Neural cell (in vitro differentiated cells): ENCODE results near the gene WDR31. TPM values are rescaled to one million over a fixed set of nuclear protein-coding genes. Genes with fewer than 3 reads are reported as not detected.

Experiments used
- H2AFZ ChIP-seq: fragments of 200-600, 300-800 bp; sonication (generic), shearing (Covaris generic); 2 replicates; pipeline ENCODE4 v1.6.0; 2014; ENCODE audit warnings: low read depth, mild to moderate bottlenecking, antibody characterized with exemption, low read length, moderate library complexity
- H3F3A ChIP-seq: fragments of 200-600 bp; shearing (Covaris generic); 2 replicates; pipeline ENCODE4 v1.6.1; 2016; ENCODE audit warnings: mild to moderate bottlenecking, moderate library complexity, mixed read lengths, antibody characterized with exemption, low read length; ENCODE audit not compliant: insufficient read depth, poor library complexity, severe bottlenecking
- H3K27ac ChIP-seq: fragments of 200-600, 300-800 bp; sonication (generic), shearing (Covaris generic); 2 replicates; pipeline ENCODE4 v1.5.1; 2014; ENCODE audit warnings: mild to moderate bottlenecking, low read length, moderate library complexity
- H3K27me3 ChIP-seq: fragments of 300-800, 200-600 bp; sonication (generic), shearing (Covaris generic); 2 replicates; pipeline ENCODE4 v1.6.0; 2014; ENCODE audit warnings: mild to moderate bottlenecking, low read depth, low read length, moderate library complexity; ENCODE audit not compliant: insufficient read depth
- H3K36me3 ChIP-seq: fragments of 300-800, 200-600 bp; sonication (generic), shearing (Covaris generic); 2 replicates; pipeline ENCODE4 v1.5.1; 2014; ENCODE audit warnings: mild to moderate bottlenecking, antibody characterized with exemption, low read length, moderate library complexity; ENCODE audit not compliant: insufficient read depth
- H3K4me2 ChIP-seq: fragments of 300-800, 200-600 bp; sonication (generic), shearing (Covaris generic); 2 replicates; pipeline ENCODE4 v1.6.0; 2014; ENCODE audit warnings: mild to moderate bottlenecking, low read length
- H3K4me3 ChIP-seq: fragments of 300-800, 200-600 bp; sonication (generic), shearing (Covaris generic); 2 replicates; pipeline ENCODE4 v1.5.1; 2014; ENCODE audit warnings: mild to moderate bottlenecking, low read length, moderate library complexity
- H3K79me2 ChIP-seq: fragments of 200-600 bp; shearing (Covaris generic); replicated peaks from 2 replicates; pipeline ENCODE4 v1.6.0; 2014; ENCODE audit warnings: mild to moderate bottlenecking, low read length, moderate library complexity; ENCODE audit not compliant: insufficient read depth
- H3K9ac ChIP-seq: fragments of 300-800, 200-600 bp; sonication (generic), shearing (Covaris generic); 2 replicates; pipeline ENCODE4 v1.6.1; 2016; ENCODE audit warnings: mild to moderate bottlenecking, low read length, mixed read lengths
- H3K9me2 ChIP-seq: fragments of 200-600 bp; shearing (Covaris generic); 2 replicates; pipeline ENCODE4 v1.6.1; 2016; ENCODE audit warnings: mild to moderate bottlenecking, low read length, mixed read lengths; ENCODE audit not compliant: insufficient read depth
- H3K9me3 ChIP-seq: fragments of 200-600, 300-800 bp; sonication (generic), shearing (Covaris generic); 2 replicates; pipeline ENCODE4 v1.6.1; 2016; ENCODE audit warnings: mild to moderate bottlenecking, mixed run types, low read length, moderate library complexity, mixed read lengths
- H4K20me1 ChIP-seq: fragments of 200-600 bp; shearing (Covaris generic); 2 replicates; pipeline ENCODE4 v1.6.1; 2016; ENCODE audit warnings: mild to moderate bottlenecking, mixed run types; ENCODE audit not compliant: insufficient read depth
- CTCF ChIP-seq: fragments of 450-650 bp; IDR thresholded peaks from 2 replicates; pipeline ENCODE4 v1.5.1; 2014; ENCODE audit warnings: antibody characterized with exemption, mild to moderate bottlenecking, moderate library complexity; ENCODE audit not compliant: poor library complexity, severe bottlenecking
- EP300 ChIP-seq: fragments of 450-650 bp; conservative IDR thresholded peaks from 2 replicates; pipeline ENCODE4 v1.6.1; 2014; ENCODE audit warnings: antibody characterized with exemption, mild to moderate bottlenecking, moderate library complexity; ENCODE audit not compliant: poor library complexity, severe bottlenecking
- EZH2 ChIP-seq: fragments of 200-600, 300-800 bp; shearing (Covaris generic), sonication (generic); IDR thresholded peaks from 2 replicates; pipeline ENCODE4 v1.6.1; 2014; ENCODE audit warnings: antibody characterized with exemption, low read length, borderline replicate concordance, mild to moderate bottlenecking; ENCODE audit not compliant: insufficient read depth, poor library complexity, severe bottlenecking
- MXI1 ChIP-seq: fragments of 450-650 bp; conservative IDR thresholded peaks from 2 replicates; pipeline ENCODE4 v1.6.1; 2014; ENCODE audit warnings: antibody characterized with exemption, mild to moderate bottlenecking; ENCODE audit not compliant: poor library complexity, severe bottlenecking
- POLR2AphosphoS5 ChIP-seq: IDR thresholded peaks from 2 replicates; pipeline ENCODE4 v1.6.1; 2012
- RAD21 ChIP-seq: fragments of 450-650 bp; conservative IDR thresholded peaks from 2 replicates; pipeline ENCODE4 v1.6.1; 2014; ENCODE audit warnings: antibody characterized with exemption, mild to moderate bottlenecking, moderate library complexity
- REST ChIP-seq: IDR thresholded peaks from 2 replicates; pipeline ENCODE4 v1.6.1; 2012; ENCODE audit warnings: borderline replicate concordance
- SMC3 ChIP-seq: fragments of 450-650 bp; conservative IDR thresholded peaks from 2 replicates; pipeline ENCODE4 v1.6.1; 2014; ENCODE audit warnings: antibody characterized with exemption, mild to moderate bottlenecking, moderate library complexity; ENCODE audit not compliant: poor library complexity
- TAF1 ChIP-seq: IDR thresholded peaks from 2 replicates; pipeline ENCODE4 v1.6.1; 2012; ENCODE audit warnings: low read depth
- polyA plus RNA-seq: library from polyadenylated mRNA; depleted of rRNA; stranded (reverse); fragments of >200 nt; gene quantifications from 2 replicates; pipeline ENCODE4 v1.2.3, GENCODE V29; 2014

The WDR31 gene
- polyA plus RNA-seq, 1 donor from 2014 or later: 0.59 TPM

- H3K27ac ChIP-seq: no peak overlapping the region
- no peak overlapping the region for H3K9ac ChIP-seq
- H2AFZ ChIP-seq: no peak overlapping the region
- H4K20me1 ChIP-seq: no peaks in the 10 kb centered on the region
- no peaks in the 10 kb centered on the region for H3K9me3 ChIP-seq
- no peaks in the 10 kb centered on the region for H3K9me2 ChIP-seq
- no peaks in the 10 kb centered on the region for H3K79me2 ChIP-seq
- no peaks in the 10 kb centered on the region for H3K27me3 ChIP-seq
- TF ChIP-seq CTCF (no peak), RAD21 (no peak), EZH2 (no peak), TAF1 (no peak), REST (no peak), EP300 (no peak)
- H3K4me3 ChIP-seq: no peak overlapping the region
- H3K4me2 ChIP-seq: no peak overlapping the region
- H3F3A ChIP-seq: no peaks in the 10 kb centered on the region
- H3K36me3 ChIP-seq: no peaks in the 10 kb centered on the region
These were observed 32.0 kb upstream of the WDR31 start for GRCh38 chr9:113372059-113372458.

GRCh38 chr9:113370806-113371325 lies 30.8 kb upstream of the WDR31 start:
- no peaks in the 10 kb centered on the region for H3K27me3 ChIP-seq
- TF ChIP-seq CTCF (no peak), EP300 (no peak), POLR2AphosphoS5 (no peak), RAD21 (no peak), MXI1 (no peak), EZH2 (no peak), SMC3 (no peak), REST (no peak), TAF1 (no peak)
- no peaks in the 10 kb centered on the region for H3K36me3 ChIP-seq
- H3K9me2 ChIP-seq: no peaks in the 10 kb centered on the region
- H3K4me3 ChIP-seq: no peak overlapping the region
- no peak overlapping the region for H3K9ac ChIP-seq
- no peaks in the 10 kb centered on the region for H3F3A ChIP-seq
- no peaks in the 10 kb centered on the region for H3K9me3 ChIP-seq
- no peaks in the 10 kb centered on the region for H4K20me1 ChIP-seq
- H3K4me2 ChIP-seq: no peak overlapping the region
- H3K79me2 ChIP-seq: no peaks in the 10 kb centered on the region
- no peak overlapping the region for H3K27ac ChIP-seq
- H2AFZ ChIP-seq: no peak overlapping the region
